ENCODE results near the gene DYRK1B.

The DYRK1B gene

GRCh38 chr19:39852882-39853281 is 18.9 kb upstream of the DYRK1B start:
- DNase-seq, result no peak

GRCh38 chr19:39850892-39851291 is 16.9 kb upstream of the DYRK1B start:
- DNase-seq, result no peak

- no peak for DNase-seq
Measured at GRCh38 chr19:39848392-39848791, 14.4 kb upstream of the DYRK1B start.

GRCh38 chr19:39847525-39847924 is 13.6 kb upstream of the DYRK1B start:
- no peak for DNase-seq

GRCh38 chr19:39846678-39847486 is 12.9 kb upstream of the DYRK1B start:
- peak; percentile 71 for DNase-seq

GRCh38 chr19:39845933-39846677 is 12.1 kb upstream of the DYRK1B start, which contains the start of gene FBL:
Gene FBL (minus strand): TSS chr19:39846379. CDS start chr19:39846300, 79 bp downstream.
- peak; percentile 98 for DNase-seq

GRCh38 chr19:39845584-39845932 is 11.6 kb upstream of the DYRK1B start:
- DNase-seq, result peak; percentile 63

GRCh38 chr19:39845172-39845571 is 11.2 kb upstream of the DYRK1B start:
- DNase-seq, result peak; percentile 60

GRCh38 chr19:39843919-39844793 is 10.2 kb upstream of the DYRK1B start:
- peak; percentile 84 for DNase-seq

GRCh38 chr19:39842693-39843435 is 8.9 kb upstream of the DYRK1B start:
- peak; percentile 53 for DNase-seq

GRCh38 chr19:39841041-39841440 is 7.1 kb upstream of the DYRK1B start:
- no peak for DNase-seq

GRCh38 chr19:39840492-39840891 is 6.5 kb upstream of the DYRK1B start:
- DNase-seq, result no peak

- no peak for DNase-seq
Measured at GRCh38 chr19:39839678-39840327, 5.8 kb upstream of the DYRK1B start.

- no peak for DNase-seq
Measured at GRCh38 chr19:39838569-39838968, 4.6 kb upstream of the DYRK1B start.

GRCh38 chr19:39837978-39838377 is 4.0 kb upstream of the DYRK1B start:
- DNase-seq, result no peak

GRCh38 chr19:39834287-39834841 is 402 bp upstream of the DYRK1B start:
- no peak for DNase-seq

- no peak for DNase-seq
Measured at GRCh38 chr19:39833160-39833463, 850 bp downstream of the DYRK1B start.

GRCh38 chr19:39832341-39833083 is 1.4 kb downstream of the DYRK1B start:
- DNase-seq, result no peak

- no peak for DNase-seq
Measured at GRCh38 chr19:39831679-39832078, 2.3 kb downstream of the DYRK1B start.

- no peak for DNase-seq
Measured at GRCh38 chr19:39830847-39831246, 3.1 kb downstream of the DYRK1B start.

GRCh38 chr19:39830406-39830805 is 3.6 kb downstream of the DYRK1B start:
- DNase-seq, result no peak

Data from OCI-M1 (cell line).